Measurements from ENCODE around the gene SAPCD1.
A peak's percentile ranks its signal among the peaks of the same experiment; 100 is the strongest.

SAPCD1 gene

GRCh38 chr6:31762356-31762755 lies at the start of gene SAPCD1:
Gene SAPCD1, plus strand, starts transcription at chr6:31762656. Its CDS starts 399 bp downstream, at chr6:31763055.
- Histone ChIP-seq H3K4me1 (ENCODE audit: insufficient read depth, low read length) (peaks cover 19% of the 10 kb centered on the region), H2AFZ (ENCODE audit: low read depth, low read length) (no peak within 1 kb of the TSS), H3K4me3 (ENCODE audit: low read length) (no peak within 1 kb of the TSS), H3K36me3 (ENCODE audit: insufficient read depth, low read length) (peaks cover 48% of the 10 kb centered on the region), H3K9me3 (ENCODE audit: low read length) (no peaks in the 10 kb centered on the region), H3K27me3 (ENCODE audit: insufficient read depth, low read length) (no peaks in the 10 kb centered on the region)

GRCh38 chr6:31713465-31713864 lies 49.0 kb upstream of the SAPCD1 start:
- no peaks in the 10 kb centered on the region for H3K9me3 ChIP-seq (ENCODE audit: low read length)
- H3K36me3 ChIP-seq (ENCODE audit: insufficient read depth, low read length), result no peaks in the 10 kb centered on the region
- H3K27me3 ChIP-seq (ENCODE audit: insufficient read depth, low read length), result no peaks in the 10 kb centered on the region
- H2AFZ ChIP-seq (ENCODE audit: low read depth, low read length), result peak overlapping the region; percentile 98
- H3K4me1 ChIP-seq (ENCODE audit: insufficient read depth, low read length), result peaks cover 14% of the 10 kb centered on the region
- H3K4me3 ChIP-seq (ENCODE audit: low read length), result no peak overlapping the region

GRCh38 chr6:31713991-31714684 lies 48.3 kb upstream of the SAPCD1 start:
- Histone ChIP-seq H3K4me1 (ENCODE audit: insufficient read depth, low read length) (peaks cover 14% of the 10 kb centered on the region), H3K9me3 (ENCODE audit: low read length) (no peaks in the 10 kb centered on the region), H2AFZ (ENCODE audit: low read depth, low read length) (peak overlapping the region; percentile 98), H3K27me3 (ENCODE audit: insufficient read depth, low read length) (no peaks in the 10 kb centered on the region), H3K4me3 (ENCODE audit: low read length) (no peak overlapping the region), H3K36me3 (ENCODE audit: insufficient read depth, low read length) (no peaks in the 10 kb centered on the region)

GRCh38 chr6:31715022-31715958 lies 47.2 kb upstream of the SAPCD1 start, which contains the start of gene LY6G6D:
Gene LY6G6D, plus strand, starts transcription at chr6:31715348. Its CDS starts 8 bp downstream, at chr6:31715356.
- no peaks in the 10 kb centered on the region for H3K27me3 ChIP-seq (ENCODE audit: insufficient read depth, low read length)
- H3K9me3 ChIP-seq (ENCODE audit: low read length), result no peaks in the 10 kb centered on the region
- no peaks in the 10 kb centered on the region for H3K36me3 ChIP-seq (ENCODE audit: insufficient read depth, low read length)
- no peak within 1 kb of the TSS for H3K4me3 ChIP-seq (ENCODE audit: low read length)
- H3K4me1 ChIP-seq (ENCODE audit: insufficient read depth, low read length), result peaks cover 14% of the 10 kb centered on the region
- peak within 1 kb of the TSS; percentile 98 for H2AFZ ChIP-seq (ENCODE audit: low read depth, low read length)

- H3K36me3 ChIP-seq (ENCODE audit: insufficient read depth, low read length), result no peaks in the 10 kb centered on the region
- H2AFZ ChIP-seq (ENCODE audit: low read depth, low read length), result no peak overlapping the region
- no peak overlapping the region for H3K4me3 ChIP-seq (ENCODE audit: low read length)
- no peaks in the 10 kb centered on the region for H3K27me3 ChIP-seq (ENCODE audit: insufficient read depth, low read length)
- no peaks in the 10 kb centered on the region for H3K9me3 ChIP-seq (ENCODE audit: low read length)
- peaks cover 14% of the 10 kb centered on the region for H3K4me1 ChIP-seq (ENCODE audit: insufficient read depth, low read length)
These were observed 44.8 kb upstream of the SAPCD1 start for GRCh38 chr6:31717499-31718222.

- H3K36me3 ChIP-seq (ENCODE audit: insufficient read depth, low read length), result no peaks in the 10 kb centered on the region
- H3K27me3 ChIP-seq (ENCODE audit: insufficient read depth, low read length), result no peaks in the 10 kb centered on the region
- no peak overlapping the region for H3K4me3 ChIP-seq (ENCODE audit: low read length)
- no peak overlapping the region for H2AFZ ChIP-seq (ENCODE audit: low read depth, low read length)
- H3K9me3 ChIP-seq (ENCODE audit: low read length), result no peaks in the 10 kb centered on the region
- H3K4me1 ChIP-seq (ENCODE audit: insufficient read depth, low read length), result peaks cover 13% of the 10 kb centered on the region
These were observed 44.2 kb upstream of the SAPCD1 start for GRCh38 chr6:31718265-31718664.

- Histone ChIP-seq H3K9me3 (ENCODE audit: low read length) (no peaks in the 10 kb centered on the region), H3K27me3 (ENCODE audit: insufficient read depth, low read length) (no peaks in the 10 kb centered on the region), H3K36me3 (ENCODE audit: insufficient read depth, low read length) (no peaks in the 10 kb centered on the region), H3K4me1 (ENCODE audit: insufficient read depth, low read length) (peaks cover 5% of the 10 kb centered on the region), H3K4me3 (ENCODE audit: low read length) (no peak overlapping the region), H2AFZ (ENCODE audit: low read depth, low read length) (no peak overlapping the region)
These were observed 43.5 kb upstream of the SAPCD1 start for GRCh38 chr6:31719001-31719400.

- Histone ChIP-seq H3K27me3 (ENCODE audit: insufficient read depth, low read length) (no peaks in the 10 kb centered on the region), H3K4me1 (ENCODE audit: insufficient read depth, low read length) (no peaks in the 10 kb centered on the region), H2AFZ (ENCODE audit: low read depth, low read length) (no peak overlapping the region), H3K9me3 (ENCODE audit: low read length) (no peaks in the 10 kb centered on the region), H3K36me3 (ENCODE audit: insufficient read depth, low read length) (peaks cover 3% of the 10 kb centered on the region), H3K4me3 (ENCODE audit: low read length) (no peak overlapping the region)
These were observed 42.2 kb upstream of the SAPCD1 start for GRCh38 chr6:31720196-31720770.

- no peak within 1 kb of the TSS for H3K4me3 ChIP-seq (ENCODE audit: low read length)
- H3K9me3 ChIP-seq (ENCODE audit: low read length), result no peaks in the 10 kb centered on the region
These were observed 41.0 kb upstream of the SAPCD1 start, which contains the start of gene LY6G6C for GRCh38 chr6:31721351-31722020. Gene LY6G6C, minus strand, starts transcription at chr6:31721746. Its CDS starts 67 bp downstream, at chr6:31721679.

GRCh38 chr6:31722173-31722572 lies 40.3 kb upstream of the SAPCD1 start:
- H3K4me3 ChIP-seq (ENCODE audit: low read length), result no peak overlapping the region
- H3K9me3 ChIP-seq (ENCODE audit: low read length), result no peaks in the 10 kb centered on the region
- H3K4me1 ChIP-seq (ENCODE audit: insufficient read depth, low read length), result no peaks in the 10 kb centered on the region
- H3K27me3 ChIP-seq (ENCODE audit: insufficient read depth, low read length), result no peaks in the 10 kb centered on the region
- H3K36me3 ChIP-seq (ENCODE audit: insufficient read depth, low read length), result peaks cover 19% of the 10 kb centered on the region
- H2AFZ ChIP-seq (ENCODE audit: low read depth, low read length), result no peak overlapping the region

More at GRCh38 chr6:31721351-31722020, 41.0 kb upstream of the SAPCD1 start, which contains the start of gene LY6G6C:
- no peaks in the 10 kb centered on the region for H3K4me1 ChIP-seq (ENCODE audit: insufficient read depth, low read length)
- H3K36me3 ChIP-seq (ENCODE audit: insufficient read depth, low read length), result peaks cover 12% of the 10 kb centered on the region
- no peak within 1 kb of the TSS for H2AFZ ChIP-seq (ENCODE audit: low read depth, low read length)
- no peaks in the 10 kb centered on the region for H3K27me3 ChIP-seq (ENCODE audit: insufficient read depth, low read length)

GRCh38 chr6:31723245-31723979 lies 39.0 kb upstream of the SAPCD1 start, which contains the start of gene MPIG6B:
Gene MPIG6B, plus strand, starts transcription at chr6:31723373. Its CDS starts 11 bp downstream, at chr6:31723384.
- H3K27me3 ChIP-seq (ENCODE audit: insufficient read depth, low read length), result no peaks in the 10 kb centered on the region
- H2AFZ ChIP-seq (ENCODE audit: low read depth, low read length), result no peak within 1 kb of the TSS
- H3K4me1 ChIP-seq (ENCODE audit: insufficient read depth, low read length), result no peaks in the 10 kb centered on the region
- peaks cover 31% of the 10 kb centered on the region for H3K36me3 ChIP-seq (ENCODE audit: insufficient read depth, low read length)
- H3K4me3 ChIP-seq (ENCODE audit: low read length), result no peak within 1 kb of the TSS
- no peaks in the 10 kb centered on the region for H3K9me3 ChIP-seq (ENCODE audit: low read length)
